KBM-7 (cell line): ENCODE results near the gene MPV17L2.
A peak's percentile ranks its signal among the peaks of the same experiment; 100 is the strongest.
"Not testable (repeated sequence)": the region's sequence is repeated elsewhere in the genome, so short reads cannot be mapped to it uniquely, and the experiment has no call there.

ENCODE experiments used
- DNase-seq: peaks from one replicate; pipeline ENCODE4 v3.0.0-alpha.2; 2015
- in situ Hi-C: fragments of 300-500 bp; cut with MboI; formaldehyde crosslinking; loops from 2 replicates; pipeline ENCODE4 v1.14.3; 2020; ENCODE audit warnings: low sequenced_read_pairs, low pct_unique_long_range_greater_than_20kb, mixed read lengths

The MPV17L2 gene

GRCh38 chr19:18208098-18208951, 15.3 kb downstream of the MPV17L2 start:
- peak; percentile 40 for DNase-seq
- in situ Hi-C loops, result no loop called here

GRCh38 chr19:18209912-18210311, 16.9 kb downstream of the MPV17L2 start:
- DNase-seq, in situ Hi-C loops: not testable (repeated sequence)

GRCh38 chr19:18211683-18212082, 18.7 kb downstream of the MPV17L2 start:
- no peak for DNase-seq
- in situ Hi-C loops, result no loop called here

GRCh38 chr19:18214779-18215433, 21.9 kb downstream of the MPV17L2 start:
- in situ Hi-C loops, result no loop called here

GRCh38 chr19:18216789-18217188, 23.8 kb downstream of the MPV17L2 start:
- in situ Hi-C loops, result no loop called here

More at GRCh38 chr19:18214779-18215433, 21.9 kb downstream of the MPV17L2 start:
- DNase-seq, result no peak

GRCh38 chr19:18218159-18218558, 25.1 kb downstream of the MPV17L2 start:
- in situ Hi-C loops, result no loop called here
- no peak for DNase-seq

More at GRCh38 chr19:18216789-18217188, 23.8 kb downstream of the MPV17L2 start:
- no peak for DNase-seq

GRCh38 chr19:18218600-18218999, 25.6 kb downstream of the MPV17L2 start:
- DNase-seq, result no peak
- in situ Hi-C loops, result no loop called here

GRCh38 chr19:18219911-18220631, 27.1 kb downstream of the MPV17L2 start:
- no peak for DNase-seq

GRCh38 chr19:18220632-18221275, 27.7 kb downstream of the MPV17L2 start:
- in situ Hi-C loops, result no loop called here
- no peak for DNase-seq

More at GRCh38 chr19:18219911-18220631, 27.1 kb downstream of the MPV17L2 start:
- in situ Hi-C loops, result no loop called here

- in situ Hi-C loops, result no loop called here
- peak; percentile 43 for DNase-seq
These were observed 29.1 kb downstream of the MPV17L2 start for GRCh38 chr19:18221815-18222725.

- DNase-seq, result peak; percentile 65
- in situ Hi-C loops, result no loop called here
These were observed 31.0 kb downstream of the MPV17L2 start for GRCh38 chr19:18223860-18224524.

GRCh38 chr19:18224525-18225354, 31.7 kb downstream of the MPV17L2 start:
- in situ Hi-C loops, result no loop called here
- DNase-seq, result peak; percentile 90

- no peak for DNase-seq
- in situ Hi-C loops, result no loop called here
These were observed 32.3 kb downstream of the MPV17L2 start for GRCh38 chr19:18225355-18225701.

- no peak for DNase-seq
- in situ Hi-C loops, result no loop called here
These were observed 32.9 kb downstream of the MPV17L2 start, which contains the start of gene PDE4C for GRCh38 chr19:18225702-18226468. PDE4C (minus strand) TSS chr19:18226438; CDS start chr19:18226415, 23 bp downstream.

- in situ Hi-C loops, result no loop called here
- no peak for DNase-seq
These were observed 34.1 kb downstream of the MPV17L2 start for GRCh38 chr19:18226956-18227780.
